Nucleus accumbens (tissue), 56 donors: ENCODE results near the gene SDSL.

Source experiments
- DNase-seq, 56 donors: peaks; one replicate each; lab custom pipeline; 2025; lab: John Stamatoyannopoulos, UW

The SDSL gene

DNA sequence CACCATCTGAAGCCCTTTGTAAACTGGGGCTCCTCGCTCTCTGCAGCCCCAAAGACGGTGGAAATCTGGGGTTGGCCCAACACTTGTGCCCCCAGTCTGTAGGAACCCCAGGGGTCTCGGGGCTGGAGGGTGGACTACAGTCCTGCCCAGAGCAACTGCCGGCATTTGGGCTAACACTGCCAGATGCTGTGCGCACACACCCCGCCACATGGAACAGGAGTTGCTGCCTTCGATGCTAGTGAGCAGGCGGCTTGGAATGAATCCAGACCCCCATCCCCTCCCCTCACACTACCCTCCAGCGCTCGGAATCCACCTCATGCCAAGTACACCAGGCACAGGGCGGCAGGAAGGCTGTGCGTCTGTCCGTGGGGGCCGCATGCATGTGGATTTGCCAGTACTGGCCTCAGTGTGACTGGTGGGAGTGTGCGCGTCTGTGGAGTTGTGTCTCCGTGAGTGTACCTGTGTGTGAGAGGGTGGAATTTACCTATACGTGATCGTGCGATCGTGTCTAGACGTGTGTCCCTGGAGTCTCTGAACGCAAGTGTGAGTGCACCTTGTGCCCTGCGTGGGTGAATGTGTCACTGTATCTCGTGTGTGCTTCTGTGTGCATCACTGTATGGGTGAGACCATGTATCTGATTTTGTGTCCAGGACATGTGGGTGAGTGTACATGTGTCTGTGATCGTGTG is 44.4 kb downstream of the SDSL start:
- no peak for DNase-seq

DNA sequence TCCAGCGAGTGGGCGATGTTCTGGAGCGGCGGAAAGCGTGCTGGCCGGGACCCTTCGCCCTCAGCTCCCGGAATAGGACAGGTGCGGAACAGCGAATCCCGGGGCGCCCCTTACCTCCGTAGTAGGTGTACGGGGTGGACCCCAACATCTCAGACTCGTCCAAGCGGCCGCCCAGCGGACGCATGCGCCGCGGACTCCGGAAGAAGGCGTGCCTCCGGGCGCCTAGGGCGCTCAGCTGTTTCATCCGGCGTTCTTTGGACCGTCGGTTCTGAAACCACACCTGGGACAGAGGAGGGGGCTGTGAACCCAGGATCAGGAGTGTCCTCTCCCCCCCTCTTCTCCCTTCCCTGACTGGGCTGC is 44.9 kb downstream of the SDSL start:
- no peak for DNase-seq

DNA sequence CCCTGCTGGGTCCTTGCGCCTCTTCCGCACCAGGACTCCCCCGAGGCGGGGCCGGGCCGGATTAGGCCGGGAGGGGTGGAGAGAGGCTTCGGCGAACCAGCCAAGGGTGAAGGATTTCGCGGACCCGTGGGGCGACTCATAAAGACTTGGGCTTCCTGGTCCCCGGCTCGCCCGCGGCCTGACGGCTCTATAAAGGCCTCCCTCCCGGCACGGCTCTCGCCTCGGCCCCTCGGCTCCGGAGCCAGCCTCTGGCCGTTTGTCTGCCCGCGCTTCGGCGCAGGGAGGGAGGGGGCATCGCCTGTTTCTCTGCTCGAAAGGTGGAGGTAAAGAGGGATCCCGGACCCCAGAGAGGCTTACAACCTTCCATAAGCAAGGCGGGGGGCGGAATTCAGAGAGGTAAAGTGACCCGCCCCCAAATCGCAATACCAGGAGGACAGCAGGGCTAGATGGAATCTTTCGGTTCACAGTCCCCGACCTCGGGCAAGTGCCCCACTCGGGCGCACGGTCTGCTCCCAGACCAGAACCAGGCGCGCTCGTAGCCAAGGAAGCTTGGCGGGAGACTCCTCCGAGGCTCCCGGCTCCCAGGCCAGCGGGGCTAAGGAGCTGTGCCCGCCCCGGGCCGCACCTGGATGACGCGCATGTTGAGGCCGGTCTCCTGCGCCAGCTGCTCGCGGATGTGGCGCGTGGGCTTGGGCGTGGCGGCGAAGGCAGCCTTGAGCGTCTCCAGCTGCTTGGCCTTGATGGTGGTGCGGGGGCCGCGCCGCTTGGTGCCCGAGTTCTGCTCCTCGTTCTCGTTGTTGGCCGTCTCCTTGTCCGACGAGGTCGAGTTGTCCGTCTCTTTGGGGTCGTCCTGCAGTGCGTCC is 45.6 kb downstream of the SDSL start:
- no peak for DNase-seq

DNA sequence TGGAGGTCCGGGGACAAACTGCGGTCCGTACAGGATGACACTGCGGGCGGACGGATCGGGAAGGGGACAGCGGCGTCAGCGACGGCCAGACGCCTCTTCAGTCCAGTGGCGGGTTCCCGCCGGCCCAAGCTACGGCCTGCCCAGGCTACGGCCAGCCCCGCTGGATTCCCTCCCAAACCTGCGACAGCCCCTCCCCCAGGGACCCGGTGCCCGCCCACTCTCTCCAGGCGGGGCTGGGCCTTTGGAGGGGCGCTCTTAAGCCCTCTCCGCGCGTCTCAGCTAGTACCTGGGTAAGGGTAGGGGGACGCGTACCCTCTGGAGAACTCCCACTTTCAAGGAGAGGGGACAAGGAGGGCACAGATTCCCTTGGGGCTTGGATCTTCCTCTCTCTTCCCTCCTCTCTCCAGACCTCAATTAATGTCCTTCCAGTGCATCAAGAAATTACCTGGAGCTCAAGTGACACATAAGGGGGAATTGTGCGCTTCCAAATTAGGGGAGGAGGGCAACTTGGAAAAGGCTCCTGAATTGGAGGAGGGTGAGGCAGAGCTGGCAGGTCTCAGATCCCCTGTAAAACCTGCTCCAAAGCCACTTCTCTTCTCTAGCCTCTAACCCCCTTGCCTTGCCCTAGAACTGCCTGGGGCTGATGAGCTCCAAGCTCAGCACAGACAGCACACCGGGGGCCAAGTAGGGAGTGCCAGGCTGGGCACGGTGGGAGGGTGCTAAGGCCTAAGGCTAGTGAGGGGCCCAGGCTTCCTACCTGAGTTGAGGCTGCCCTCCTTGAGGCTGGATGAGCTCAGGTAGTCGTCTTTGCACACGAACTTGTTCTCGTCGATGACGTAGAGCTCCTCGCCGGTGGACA is 46.4 kb downstream of the SDSL start:
- DNase-seq, result no peak

DNA sequence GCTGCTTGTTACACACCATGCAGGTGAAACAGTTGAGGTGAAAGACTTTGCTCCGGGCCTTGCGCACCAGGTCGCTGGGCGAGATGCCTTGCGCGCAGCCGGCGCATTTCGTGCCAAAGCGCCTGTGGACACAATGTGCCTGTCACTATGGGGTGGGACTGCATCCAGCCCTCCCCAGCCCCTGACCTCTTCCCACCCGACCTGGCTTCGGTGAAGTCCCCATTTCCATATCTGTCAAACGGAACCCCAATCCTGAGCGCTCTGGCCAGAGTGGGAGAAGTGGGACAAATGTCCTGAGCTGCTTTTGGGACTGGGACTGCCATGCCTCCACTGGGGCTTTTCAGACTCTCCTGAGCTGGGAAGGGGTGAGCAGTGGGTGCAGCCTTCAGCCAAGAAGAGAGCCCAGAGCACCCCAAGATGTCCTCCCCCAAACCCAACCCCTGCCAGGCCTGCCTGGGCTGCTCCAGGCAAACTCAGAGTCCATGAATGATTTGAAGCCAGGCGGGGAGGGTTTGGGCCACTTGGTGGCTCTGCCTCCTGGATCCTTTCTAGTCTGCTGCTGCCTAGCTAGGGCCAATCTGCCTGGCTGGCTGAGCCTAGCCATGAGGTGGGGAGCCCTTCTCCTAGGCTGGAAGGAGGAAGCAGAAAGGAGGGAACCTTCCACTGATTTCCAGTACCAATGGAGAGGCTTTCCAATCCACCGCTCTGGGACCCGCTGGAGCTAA is 47.2 kb downstream of the SDSL start:
- DNase-seq, result no peak

DNA sequence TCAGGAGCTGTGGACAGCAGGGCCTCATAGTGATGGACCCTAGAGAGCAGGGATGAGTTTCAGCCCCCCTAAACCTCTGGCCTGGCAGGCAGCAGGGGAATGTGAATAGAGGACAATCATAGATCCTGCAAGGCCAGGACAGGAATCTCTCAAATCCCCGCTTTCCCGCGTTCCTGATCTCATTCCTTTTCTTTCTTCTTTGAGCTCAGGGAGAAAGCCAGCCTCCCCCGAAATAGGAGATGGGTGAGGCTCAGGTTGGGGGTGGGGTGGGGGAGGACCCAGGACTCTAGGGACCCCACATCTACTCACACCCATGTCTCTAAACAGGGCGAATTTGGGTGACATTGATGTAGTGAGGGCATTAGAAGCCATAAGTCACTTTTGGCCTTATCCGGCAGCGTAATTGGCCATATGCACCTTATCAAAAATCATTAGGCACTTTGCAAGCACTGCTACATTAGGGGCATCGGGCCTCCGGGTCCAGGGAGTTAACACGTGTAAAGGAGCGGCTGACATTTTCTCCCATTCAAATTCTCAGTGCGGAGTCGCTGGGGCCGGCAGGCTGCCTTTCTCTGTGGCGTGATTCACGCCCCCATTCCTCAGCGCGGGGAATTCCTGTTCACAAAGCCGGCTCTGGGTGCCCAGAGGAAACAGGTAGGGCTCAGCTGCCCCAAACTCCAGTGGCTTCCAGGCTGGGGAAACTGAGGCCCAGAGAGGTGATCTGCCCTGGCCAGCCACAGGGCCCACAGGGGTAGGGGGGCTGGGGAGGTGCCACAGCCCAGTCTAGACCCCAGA is 48.0 kb downstream of the SDSL start:
- DNase-seq, result no peak

DNA sequence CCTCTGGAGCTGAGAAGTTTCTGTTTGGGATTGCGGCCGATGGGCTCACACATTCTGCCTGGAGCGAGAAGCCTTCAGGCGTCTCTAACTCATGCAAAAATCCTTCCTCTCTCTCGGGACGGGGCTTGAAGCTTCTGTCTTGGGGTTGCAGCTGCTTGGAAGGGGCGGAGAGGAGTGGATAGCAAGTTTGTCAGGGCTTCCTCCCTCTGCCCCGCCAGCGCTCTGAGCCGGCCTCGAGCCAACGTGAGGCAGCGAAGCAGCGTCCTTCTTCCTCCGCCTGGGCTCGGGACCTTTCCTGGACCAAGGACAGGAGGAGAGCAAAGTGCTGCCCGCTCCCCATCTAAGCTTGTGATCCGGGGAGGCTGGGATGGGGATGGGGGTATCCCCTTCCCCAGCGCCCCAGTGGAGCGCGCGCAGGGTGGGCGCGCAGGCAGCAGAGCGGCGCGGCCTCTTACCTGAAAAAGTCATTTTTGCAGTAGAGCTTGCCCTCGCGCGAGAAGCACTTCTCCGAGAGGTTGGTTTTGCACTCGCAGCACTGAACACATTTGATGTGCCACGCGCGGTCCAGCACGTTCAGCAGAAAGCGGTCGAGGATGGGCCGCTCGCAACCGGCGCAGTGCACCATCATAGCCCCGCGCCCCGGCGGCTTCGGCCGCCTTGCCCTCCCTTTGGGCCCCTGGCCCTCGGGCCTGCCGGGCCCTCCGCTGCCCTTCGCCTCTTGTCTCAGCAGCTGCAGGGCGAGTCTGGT is 48.9 kb downstream of the SDSL start:
- DNase-seq, result no peak

DNA sequence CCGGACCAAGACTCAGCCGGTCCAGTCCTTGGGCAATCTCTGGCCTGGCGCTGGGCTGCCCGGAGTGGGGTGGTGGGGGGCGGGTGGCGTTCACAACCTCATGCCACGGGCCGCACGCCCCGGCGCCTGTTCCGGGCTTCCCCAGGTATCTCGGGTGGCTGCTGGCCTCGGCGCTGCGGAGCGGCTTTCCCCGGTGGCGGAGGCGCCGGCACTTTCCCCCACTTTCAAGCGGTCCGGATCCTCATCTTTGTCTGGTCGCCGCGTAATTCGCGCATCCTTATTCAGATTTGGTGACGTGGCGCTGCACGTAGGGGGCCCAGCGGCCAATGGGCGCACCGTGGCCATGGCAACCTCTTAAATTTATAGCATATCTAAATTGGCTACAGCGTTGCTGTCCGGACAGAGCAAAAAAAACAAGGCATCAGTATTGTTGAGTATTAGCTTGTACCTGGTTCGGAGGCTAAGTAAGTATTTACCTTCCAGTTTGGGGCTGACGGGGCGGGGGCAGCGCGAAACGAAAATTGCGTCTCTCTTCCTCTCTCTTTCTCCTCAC is 49.5 kb downstream of the SDSL start, which contains the start of gene LHX5:
TSS of gene LHX5 (minus strand) at position 253 of the 553 bp plus-strand sequence. CDS start 373 bp downstream, outside the sequence.
- peak in 2 of 56 donors; percentile 1 to 7 for DNase-seq

DNA sequence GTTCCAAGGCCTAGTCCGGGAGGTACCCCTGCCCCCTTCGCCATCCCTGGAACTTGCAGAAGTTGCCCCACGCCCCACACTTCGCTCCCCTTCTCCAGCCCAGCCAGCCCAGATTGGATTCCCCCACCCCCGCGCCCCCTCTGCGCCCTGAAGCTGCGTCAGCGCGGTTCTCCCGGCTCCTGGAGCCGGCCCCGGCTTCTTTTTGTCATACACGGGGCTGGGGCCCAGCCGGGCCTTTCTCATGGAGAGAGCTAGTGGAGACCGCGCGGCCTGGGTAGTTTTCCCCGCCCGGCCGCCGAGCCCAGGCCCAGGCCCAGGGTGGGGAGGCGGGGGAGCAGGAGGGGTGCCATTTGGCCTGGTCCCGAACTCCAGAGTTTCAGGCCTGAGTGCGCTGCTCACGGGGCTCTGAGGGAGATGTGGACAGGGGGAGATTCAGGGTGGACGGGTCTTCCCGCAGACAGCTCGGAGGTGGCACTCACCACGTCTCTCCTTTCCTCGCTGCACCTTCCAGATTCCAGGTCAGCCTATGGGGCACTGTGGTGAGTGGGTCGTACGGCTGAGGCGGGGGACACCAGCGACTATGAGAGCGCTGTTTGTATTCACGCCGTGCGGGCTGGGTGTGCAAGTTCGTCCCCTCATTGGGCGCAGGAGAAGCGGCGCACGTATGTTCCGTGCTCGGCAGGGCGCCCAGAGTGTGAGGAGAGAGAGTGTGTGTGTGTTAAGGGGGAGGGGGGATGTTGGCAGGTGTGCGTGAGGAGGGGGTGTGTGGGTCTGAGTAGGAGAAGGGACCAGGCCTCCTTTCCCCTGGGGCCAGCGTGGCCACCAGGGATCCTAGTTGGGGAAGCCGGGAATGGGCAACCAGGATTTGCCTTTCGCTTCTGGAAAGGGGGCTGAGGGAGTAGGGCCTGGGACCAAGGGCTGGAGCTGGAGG is 50.3 kb downstream of the SDSL start:
- no peak for DNase-seq

DNA sequence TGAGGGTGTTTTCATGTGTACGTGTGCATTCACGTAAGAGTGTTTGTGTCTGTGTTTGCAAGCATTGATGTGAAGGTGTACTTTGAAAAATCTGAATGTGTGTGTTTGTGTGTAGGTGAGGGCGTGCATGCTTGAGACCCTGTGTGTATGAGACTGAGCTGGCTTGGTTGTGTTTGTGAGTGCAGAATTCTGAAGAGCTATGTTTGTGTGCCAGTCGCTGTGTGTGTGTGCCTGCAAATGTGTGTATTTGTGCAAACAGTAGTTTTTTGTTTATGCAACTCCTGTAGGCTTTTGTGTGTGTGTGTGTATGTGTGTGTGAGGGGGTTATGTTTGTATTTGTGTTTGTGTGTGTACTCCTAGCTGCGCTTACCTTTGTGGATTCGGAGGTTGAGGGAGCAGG is 51.2 kb downstream of the SDSL start:
- DNase-seq, result no peak

DNA sequence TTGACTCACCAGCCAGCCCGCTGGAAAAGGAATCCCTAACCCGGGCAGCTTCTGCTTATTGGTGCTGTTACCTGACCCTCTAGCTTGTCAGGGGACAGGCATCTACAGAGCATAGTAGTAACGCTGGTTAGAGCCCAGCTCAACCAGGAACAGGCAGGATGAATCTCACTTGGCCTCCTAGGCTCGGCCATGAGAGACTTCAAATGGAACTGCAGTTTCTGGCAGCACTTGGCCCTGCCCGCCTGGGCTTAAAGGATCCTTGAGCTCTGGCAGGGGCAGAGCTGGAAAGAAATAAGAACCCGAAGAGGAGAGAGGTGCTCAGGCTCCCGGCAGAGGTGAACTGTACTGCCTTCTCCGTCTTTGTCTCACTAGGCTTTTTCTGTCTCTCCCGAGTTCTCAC is 51.8 kb downstream of the SDSL start:
- no peak for DNase-seq

DNA sequence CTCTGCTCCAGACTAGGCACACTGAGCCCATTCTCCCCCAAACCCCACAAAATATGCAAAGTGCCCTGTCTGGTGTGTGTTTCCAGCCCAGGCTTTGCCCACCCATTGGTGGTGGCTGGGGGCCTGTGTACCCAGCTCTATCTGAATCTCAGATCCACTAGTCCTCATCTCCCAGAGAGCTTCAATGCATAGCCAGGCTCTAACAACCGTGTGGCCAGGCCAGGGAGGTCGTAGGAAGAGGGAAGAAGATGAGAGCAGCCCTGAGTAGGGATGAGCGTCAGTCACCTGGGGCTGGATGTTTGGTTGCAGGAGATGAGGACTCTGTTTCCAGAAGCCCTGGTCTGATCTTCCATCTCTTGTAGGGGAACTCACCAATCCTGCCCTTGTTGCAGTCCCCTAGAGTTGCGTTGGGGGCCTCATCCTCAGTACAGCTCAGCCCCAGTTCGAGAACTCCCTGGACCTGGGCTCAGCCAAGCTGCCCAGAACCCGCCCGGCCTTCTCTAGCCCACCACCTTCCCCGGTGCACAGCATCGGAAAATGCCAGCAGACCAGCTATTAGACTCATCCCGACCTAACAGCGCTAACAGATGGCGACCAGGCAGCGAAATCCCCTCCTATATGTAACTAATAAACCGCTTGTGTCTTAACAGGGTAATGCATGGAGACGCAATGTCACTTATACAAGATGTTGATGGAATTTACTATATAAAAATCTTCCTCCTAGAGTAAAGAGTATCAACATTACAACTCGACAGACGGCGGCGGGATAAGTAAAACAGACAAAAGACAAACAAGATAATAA is 52.7 kb downstream of the SDSL start:
- DNase-seq, result no peak

DNA sequence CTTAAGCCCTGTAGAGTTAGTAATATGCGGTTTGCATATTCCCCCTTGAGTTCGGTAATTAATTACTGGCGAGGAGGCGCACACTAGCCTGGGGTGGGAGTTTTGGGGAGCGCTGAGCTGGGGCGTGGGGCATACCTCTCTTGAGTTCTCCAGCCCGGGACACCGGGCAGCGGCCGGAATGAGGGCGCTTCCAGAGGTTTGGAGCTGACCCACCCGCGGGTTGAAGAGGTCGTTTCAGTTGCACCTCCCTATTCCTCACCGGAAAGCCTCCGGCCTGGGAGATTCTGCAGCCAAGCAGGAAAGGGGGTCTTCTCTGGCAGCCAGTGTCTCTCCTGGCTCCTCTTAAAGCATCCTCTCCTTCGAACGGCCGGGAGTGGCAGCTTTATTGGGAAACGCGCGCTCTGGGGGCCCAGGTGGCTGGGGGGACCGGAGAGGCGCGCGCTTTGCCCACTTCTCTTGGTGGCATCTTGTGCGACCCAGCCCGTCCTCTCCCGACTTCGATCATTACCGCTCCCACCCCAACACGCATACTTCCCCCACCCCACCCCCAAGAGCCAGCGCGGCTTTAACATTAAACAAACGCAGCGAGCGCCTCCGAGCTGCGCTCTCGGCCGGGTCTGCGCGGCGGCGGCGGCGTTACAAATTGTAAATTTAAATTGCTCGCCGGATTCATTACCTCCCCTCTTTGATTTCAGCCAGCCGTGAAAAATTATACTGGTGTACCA is 53.4 kb downstream of the SDSL start:
- no peak for DNase-seq

DNA sequence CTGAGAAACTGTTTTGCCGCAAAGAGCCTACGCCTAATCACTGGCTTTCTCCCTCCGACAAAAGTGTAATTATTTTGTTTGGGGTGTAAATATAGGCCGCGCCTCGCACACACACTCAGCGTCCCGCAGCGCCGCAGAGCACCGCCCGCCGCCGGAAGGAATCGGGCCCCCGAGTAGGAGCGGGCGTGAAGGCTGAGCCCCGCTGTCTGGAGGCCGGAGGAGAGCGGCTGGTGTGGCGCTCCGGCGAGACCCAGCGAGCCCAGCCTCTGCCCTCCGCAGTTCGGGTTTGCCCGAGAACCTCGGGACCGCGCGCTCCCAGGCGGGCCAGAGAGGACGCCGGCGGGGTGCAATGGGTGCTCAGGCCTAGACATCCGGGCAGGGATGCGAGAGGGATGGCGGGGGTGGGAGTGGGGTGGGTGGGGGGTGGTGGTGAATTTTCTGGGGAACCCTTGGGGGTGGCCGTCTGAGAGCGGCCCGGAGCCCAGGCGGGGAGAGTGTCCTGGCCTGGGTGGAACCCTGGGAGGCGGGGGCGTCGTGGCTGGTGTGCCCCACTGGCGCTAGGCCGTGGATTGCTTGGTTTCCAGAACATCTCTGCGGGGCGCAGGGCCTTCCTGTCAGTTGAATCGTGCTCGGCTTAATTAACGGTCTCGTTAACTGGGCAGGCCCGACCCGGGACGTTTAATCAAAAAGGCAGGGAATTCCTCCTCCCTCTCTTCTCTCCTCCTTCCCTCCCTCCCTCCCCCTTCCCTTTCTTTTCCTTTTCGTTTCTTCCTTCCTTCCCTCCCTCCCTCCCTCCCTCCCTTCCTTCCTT is 54.2 kb downstream of the SDSL start:
- DNase-seq, result no peak
